ENCODE measurements around the gene BUB3.

BUB3 gene

GRCh38 chr10:123132576-123133477, 21.4 kb upstream of the BUB3 start:
- DNase-seq (ENCODE audit: insufficient read length, low spot score) (no peak), FAIRE-seq (no peak)
- peak; percentile 94 for TF ChIP-seq CTCF (IDR thresholded peaks at IDR 0.05; ENCODE audit: insufficient read depth, missing control alignments)

- no peak for TF ChIP-seq CTCF (IDR thresholded peaks at IDR 0.05; ENCODE audit: insufficient read depth, missing control alignments)
Measured at GRCh38 chr10:123133541-123134342, 20.5 kb upstream of the BUB3 start.

GRCh38 chr10:123134343-123134914, 19.8 kb upstream of the BUB3 start:
- no peak for TF ChIP-seq CTCF (IDR thresholded peaks at IDR 0.05; ENCODE audit: insufficient read depth, missing control alignments)
- DNase-seq (ENCODE audit: insufficient read length, low spot score): no peak
- no peak for FAIRE-seq

More at GRCh38 chr10:123133541-123134342, 20.5 kb upstream of the BUB3 start:
- FAIRE-seq (no peak), DNase-seq (ENCODE audit: insufficient read length, low spot score) (no peak)

- no peak for DNase-seq (ENCODE audit: insufficient read length, low spot score)
- no peak for FAIRE-seq
- TF ChIP-seq CTCF (IDR thresholded peaks at IDR 0.05; ENCODE audit: insufficient read depth, missing control alignments): no peak
Measured at GRCh38 chr10:123134915-123135414, 19.2 kb upstream of the BUB3 start.

- DNase-seq (ENCODE audit: insufficient read length, low spot score) (no peak), FAIRE-seq (no peak)
Measured at GRCh38 chr10:123135415-123136141, 18.6 kb upstream of the BUB3 start, which contains the start of gene HMX3. HMX3 (plus strand) TSS chr10:123135970; CDS start chr10:123136051, 81 bp downstream.

More at GRCh38 chr10:123135415-123136141, 18.6 kb upstream of the BUB3 start, which contains the start of gene HMX3:
- no peak for TF ChIP-seq CTCF (IDR thresholded peaks at IDR 0.05; ENCODE audit: insufficient read depth, missing control alignments)

Measured in D721Med (cell line).